CD4-positive, alpha-beta T cell treated with Interleukin-1 beta for 1 hour (primary cell): Measurements from ENCODE around the gene YEATS2.
"Not testable (repeated sequence)": the region's sequence is repeated elsewhere in the genome, so short reads cannot be mapped to it uniquely, and the experiment has no call there.

Experiments
- DNase-seq, 2 donors: peaks; one replicate each; pipeline ENCODE4 v3.0.0-alpha.2; 2020 to 2022

YEATS2 gene

DNA sequence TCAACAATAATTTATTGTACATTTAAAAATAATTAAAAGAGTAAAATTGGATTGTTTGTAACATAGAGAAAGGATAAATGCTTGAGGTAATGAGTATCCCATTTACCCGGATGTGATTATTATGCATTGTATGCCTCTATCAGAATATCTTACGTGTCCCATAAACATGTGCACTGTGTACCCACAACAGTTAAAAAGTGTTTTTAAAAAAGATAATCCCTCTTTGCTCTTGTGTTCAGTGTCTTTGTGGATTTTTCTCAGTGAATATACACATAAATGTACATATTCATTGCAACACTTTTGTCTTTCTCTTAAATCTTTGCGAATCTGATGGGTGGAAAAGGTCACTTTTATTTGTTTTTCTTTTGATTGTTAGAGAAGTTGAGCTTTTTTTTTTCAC, 20.4 kb downstream of the YEATS2 start:
- no peak for DNase-seq

DNA sequence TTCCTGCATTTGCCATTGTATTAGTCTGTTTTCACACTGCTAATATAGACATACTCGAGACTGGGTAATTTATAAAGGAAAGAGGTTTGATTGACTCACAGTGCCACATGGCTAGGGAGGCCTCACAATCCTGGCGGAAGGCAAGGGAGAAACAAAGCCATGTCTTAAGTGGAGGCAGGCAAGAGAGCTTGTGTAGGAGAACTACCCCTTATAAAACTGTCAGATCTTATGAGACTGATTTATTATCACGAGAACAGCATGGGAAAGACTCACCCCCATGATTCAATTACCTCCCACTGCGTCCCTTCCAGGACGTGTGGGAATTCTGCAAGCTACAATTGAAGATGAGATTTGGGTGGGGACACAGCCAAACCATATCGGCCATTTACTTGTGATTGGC, 27.8 kb downstream of the YEATS2 start:
- no peak for DNase-seq

DNA sequence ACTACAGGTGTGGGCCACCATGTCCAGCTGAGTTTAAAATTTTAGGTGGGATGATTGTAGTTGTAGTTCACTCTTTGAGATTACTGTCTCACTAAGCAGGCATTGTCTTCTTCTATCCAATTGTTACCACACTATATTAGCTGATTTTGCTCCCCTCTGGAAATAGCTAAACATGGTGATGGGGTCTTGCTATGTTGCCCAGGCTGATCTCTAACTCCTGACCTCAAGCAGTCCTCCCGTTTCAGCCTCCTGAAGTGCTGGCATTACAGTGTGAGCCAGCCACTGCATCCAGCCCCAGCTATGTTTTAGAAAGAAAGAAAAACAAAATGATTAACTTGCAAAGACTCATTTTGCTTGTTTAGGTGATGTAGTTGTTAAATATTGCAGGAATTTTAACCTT, 30.6 kb downstream of the YEATS2 start:
- no peak for DNase-seq

DNA sequence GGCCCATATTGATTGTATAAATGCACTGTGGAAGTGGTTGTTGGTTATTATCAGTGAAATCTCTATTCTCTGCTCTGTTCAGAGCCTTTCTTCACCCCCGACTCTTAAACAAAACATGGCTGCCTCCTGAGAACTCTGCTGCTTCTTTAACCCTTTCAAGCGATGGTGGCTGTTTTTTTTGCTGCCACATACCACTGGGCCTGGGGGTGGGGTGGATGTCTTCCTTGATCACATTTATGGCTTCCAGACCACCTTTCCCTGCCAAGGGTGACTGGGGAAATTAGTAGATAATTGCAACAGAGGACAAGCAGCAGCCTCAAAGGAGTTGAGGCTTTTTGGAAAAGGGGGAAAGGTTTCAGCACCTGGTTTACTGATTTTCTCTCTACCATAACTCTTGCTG, 32.8 kb downstream of the YEATS2 start:
- DNase-seq, result no peak

DNA sequence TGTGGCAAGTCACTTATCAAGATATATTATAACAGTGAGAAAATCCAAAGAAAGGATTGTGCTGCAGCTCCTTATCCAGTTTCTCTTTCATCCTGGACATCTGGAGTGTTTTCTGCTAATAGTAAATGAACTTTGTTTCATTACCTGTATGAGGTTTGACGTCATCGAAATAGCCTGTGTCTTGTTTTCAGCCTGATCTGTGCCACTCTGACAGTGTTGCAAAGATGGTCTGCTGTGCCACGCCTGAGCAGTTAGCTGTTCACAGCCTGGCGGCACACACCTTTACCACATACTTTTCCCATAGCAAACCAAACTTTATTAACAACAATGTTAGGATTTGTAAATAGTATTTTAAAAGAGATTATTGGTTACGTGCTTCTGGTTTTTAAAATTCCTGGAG, 34.0 kb downstream of the YEATS2 start:
- DNase-seq, result no peak

DNA sequence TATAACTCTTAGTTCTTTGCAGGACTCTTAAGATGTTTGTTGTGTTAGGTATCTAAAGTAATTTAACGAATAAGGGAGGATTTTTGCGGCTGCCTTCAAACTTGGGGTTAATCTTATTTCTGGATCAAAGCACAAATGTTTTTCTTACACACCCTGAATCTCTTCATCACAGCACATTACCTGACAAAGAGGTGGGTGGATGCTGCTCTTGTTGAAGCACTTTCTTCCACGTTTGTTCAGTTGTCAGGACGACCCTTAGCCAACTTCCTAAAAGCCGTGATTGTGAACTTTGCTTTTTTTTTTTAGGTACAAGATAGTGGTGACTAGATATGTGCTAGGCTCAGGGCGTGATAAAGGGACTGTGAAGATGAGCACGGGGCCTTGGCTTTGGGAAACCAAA, 36.0 kb downstream of the YEATS2 start:
- DNase-seq, result no peak

DNA sequence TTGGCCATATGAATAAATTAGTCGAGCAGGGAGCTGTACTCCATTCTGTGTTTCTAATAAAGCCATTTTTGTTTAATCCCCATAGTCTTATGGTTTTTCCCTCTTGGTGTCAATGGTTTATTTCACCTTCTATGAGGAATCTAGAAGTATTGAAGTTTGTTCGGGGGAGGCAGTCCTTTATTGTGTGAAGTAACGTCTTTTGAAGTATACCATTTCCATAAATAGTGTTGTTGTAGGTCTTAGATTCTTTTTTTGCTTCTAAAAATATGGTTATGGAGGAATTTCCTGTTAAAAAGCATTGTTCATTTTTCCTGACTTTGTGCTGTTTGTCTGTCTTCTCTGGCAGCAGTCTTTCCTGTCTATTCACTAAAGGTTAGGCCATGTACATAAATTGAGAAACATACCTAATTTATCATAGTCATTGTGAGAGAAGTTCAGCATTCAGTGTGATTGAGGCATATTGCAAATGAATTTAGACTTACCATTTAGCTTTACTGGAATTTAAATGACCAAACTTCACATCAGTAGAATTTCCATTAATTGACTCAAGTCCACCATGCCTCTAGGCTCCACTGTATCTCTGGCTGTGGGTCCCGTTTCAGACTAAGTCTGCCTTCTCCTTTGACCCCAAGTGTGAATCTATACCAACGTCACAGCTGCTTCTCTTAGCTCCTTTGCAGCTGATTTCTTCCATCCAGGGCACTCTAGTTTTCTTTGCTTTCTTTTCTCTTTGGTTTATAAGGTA, 37.3 kb downstream of the YEATS2 start:
- no peak for DNase-seq

DNA sequence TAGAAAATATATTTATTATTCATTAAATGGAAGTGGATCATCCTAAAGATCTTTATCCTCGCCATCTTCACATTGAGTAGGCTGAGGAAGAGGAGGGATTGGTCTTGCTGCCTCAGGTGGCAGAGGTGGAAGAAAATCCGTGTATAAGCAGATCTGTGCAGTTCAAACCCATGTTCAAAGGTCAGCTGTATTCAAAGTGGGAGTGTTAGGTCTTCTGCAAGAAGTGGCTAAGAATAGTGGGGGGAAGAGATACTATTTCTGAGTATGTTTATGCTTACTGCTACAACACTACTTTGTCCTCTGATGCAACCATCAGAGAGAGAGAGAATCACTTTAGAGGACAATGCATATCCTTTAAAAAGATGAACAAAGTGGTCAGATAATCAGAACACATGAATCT, 39.5 kb downstream of the YEATS2 start:
- DNase-seq, result no peak

DNA sequence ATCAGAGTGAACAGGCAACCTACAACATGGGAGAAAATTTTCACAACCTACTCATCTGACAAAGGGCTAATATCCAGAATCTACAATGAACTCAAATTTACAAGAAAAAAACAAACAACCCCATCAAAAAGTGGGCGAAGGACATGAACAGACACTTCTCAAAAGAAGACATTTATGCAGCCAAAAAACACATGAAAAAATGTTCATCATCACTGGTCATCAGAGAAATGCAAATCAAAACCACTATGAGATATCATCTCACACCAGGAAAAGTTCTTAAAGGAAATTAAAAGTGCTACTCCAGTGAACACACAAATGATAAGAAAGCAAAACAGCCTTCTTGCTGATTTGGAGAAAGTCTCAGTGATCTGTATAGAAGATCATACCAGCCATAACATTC, 42.6 kb downstream of the YEATS2 start:
- not testable (repeated sequence) for DNase-seq

DNA sequence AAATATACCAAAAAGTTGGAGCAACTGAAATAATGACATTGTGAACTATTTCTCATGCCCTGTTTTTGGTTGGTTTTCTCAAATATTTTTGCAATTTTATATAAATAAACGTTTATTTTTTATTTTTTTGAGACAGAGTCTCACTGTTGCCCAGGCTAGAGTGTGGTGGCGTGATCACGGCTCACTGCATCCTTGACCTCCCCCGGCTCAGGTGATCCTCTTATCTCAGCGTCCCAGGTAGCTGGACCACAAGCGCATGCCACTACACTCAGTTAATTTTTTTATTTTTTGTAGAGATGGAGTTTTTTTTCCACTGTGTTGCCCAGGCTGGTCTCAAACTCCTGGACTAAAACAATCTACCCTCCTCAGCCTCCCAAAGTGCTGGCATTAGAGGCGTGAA, 45.6 kb downstream of the YEATS2 start:
- DNase-seq, result no peak

DNA sequence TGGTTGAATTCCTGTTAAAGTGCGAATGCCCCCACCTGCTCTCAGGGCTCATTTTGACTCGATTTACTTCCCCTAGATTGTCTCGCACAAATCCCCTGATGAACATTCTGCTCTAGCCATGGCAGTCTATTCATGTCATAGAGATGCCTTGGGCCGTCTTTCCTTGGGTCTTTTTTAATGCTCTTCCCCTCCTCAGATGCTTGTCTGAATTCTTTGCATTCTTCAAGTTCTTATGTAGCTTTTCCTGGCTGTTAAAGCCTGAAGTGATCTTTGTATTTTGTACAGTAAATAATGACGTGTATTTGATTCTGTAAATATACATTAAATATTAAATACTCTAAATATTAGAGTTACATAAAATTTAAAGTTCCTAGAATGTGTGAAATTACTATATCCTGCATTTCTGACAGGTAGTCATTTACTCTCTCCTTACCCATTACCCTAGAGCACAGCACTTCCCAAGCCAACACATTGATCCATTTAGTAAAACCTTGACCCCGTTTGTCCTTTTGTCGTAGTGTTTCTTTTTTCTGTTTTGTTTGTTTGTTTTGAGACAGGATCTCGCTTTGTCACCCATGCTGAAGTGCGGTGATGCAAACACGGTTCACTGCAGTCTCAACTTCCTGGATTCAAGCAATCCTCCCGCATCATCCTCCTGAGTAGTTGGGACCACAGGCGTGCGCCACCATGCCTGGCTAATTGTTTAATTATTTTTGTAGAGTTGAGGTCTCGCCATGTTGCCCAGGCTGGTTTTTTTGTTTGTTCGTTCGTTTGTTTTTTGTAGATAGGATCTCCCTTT, 47.9 kb downstream of the YEATS2 start:
- DNase-seq, result no peak

DNA sequence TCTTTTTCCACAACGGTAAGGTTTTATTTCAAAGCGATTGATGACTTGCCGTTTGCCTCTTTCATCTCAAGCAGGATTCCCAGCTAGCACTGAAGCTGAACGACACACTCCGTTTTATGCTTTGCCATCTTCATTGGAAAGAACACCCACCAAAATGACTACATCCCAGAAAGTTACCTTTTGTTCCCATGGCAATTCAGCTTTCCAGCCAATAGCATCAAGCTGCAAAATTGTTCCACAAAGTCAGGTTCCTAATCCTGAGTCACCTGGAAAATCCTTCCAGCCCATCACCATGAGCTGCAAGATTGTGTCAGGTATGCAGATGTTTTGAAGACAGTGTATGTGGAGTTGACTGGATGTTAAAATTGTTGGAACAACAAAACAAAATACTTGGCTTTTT, 56.5 kb downstream of the YEATS2 start:
- DNase-seq, result no peak

DNA sequence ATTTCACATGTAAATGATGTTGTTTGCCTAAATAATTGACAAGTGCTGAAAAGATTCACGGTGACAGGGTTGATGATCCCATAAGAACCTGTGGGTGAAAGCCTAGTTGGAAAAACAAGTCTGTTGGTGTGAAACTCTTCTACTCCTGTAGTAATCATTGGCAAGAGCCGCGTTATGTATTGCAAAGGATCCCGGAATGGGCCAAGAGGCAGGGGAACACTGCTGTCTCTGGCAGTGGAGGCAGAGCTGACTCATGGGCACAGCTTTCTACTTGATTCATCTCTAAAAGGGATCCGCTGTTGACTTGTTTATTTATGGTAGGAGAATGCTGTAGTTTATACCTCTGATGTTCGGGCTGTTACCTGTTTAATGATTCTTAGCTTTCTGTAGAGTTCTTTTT, 64.7 kb downstream of the YEATS2 start:
- DNase-seq, result no peak

DNA sequence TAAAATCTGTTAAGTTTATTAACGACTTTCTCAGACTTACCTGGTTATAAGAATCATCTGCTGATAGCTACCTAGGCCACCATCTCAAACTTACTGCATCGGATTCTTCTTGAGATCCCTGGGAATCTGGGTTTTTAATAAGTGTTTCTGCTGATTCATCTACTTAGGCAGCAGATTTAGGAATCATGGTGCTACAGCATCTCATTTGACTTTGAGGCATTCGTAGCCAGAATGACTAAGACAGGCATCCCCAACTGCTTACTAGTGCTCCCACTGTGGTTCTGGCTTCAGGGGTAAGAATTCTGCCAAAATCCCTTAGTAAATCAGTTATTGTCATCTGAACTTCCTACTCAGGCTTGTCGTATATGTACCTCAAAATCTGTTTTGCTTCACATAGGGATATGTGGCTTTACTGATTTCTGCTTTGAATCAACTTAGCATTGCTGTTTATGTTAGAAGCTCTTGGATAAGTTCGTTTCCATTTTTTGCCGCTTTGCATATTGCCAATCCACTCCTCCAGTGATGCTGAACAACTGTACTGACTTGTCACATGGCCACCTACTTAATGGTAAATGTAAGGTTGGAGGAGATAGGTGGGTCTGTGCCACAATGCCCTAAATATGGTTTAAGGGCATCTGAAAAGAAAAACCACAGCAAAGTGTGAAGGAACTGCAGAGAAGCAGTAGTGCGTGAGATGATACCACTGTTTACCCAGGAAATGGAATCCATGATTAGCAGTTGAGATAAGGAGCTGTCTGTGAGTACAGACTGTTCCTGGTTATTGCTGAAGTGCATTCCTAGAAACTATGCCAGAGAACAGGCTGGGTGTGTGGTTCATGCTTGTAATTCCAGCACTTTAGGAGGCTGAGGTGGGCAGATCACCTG, 67.5 kb downstream of the YEATS2 start:
- no peak for DNase-seq

DNA sequence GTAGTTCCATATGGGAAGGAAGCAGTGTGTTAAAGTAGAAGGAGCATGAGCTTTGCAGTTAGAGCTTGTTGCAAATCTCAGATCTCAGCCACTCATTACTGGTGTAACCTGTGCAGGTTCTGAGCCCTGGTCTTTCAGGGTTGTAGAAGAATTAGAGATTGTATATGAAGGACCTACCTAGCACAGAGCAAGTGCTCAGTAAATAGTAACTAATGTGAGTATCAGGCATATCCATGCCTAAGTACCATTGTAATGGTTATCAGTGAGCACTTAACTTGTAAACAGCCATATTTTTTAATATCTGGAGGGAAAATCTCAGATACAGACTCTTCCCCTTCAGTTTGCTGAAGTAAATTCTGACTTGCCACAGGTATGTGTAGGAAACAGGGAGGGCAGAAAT, 68.5 kb downstream of the YEATS2 start:
- no peak for DNase-seq

DNA sequence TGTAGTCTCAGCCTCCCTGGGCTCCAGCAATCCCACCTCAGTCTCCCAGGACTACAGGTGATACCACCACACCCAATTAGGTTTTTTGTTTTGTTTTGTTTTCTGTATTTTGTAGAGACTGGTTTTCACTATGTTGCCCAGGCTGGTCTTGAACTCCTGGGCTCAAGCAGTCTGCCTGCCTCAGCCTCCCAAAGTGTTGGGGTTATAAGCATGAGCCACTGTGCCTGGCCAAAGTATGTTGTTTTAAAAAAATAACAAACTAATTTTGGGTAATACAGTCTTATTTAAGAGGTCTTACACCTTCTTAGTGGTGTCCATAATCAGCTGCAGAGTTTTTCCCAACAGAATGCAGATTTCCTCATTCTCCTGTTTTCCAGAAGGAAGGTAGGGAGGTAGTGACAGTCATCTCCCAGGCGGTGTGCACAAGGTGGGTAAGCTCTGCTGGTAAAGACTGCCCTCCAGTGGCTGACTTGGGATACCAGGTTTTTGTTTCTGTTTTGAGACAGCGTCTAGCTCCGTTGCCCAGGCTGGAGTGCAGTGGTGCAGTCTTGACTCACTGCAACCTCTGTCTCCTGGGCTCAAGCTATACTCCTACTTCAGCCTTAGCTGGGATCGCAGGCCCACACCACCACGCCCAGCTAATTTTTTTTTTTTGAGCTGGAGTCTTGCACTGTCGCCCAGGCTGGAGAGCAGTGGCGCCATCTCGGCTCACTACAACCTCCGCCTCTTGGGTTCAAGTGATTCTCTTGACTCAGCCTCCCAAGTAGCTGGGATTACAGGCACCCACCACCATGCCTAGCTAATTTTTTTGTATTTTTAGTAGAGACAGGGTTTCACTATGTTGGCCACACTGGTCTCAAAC, 69.4 kb downstream of the YEATS2 start:
- DNase-seq, result peak; percentile 67 to 76

DNA sequence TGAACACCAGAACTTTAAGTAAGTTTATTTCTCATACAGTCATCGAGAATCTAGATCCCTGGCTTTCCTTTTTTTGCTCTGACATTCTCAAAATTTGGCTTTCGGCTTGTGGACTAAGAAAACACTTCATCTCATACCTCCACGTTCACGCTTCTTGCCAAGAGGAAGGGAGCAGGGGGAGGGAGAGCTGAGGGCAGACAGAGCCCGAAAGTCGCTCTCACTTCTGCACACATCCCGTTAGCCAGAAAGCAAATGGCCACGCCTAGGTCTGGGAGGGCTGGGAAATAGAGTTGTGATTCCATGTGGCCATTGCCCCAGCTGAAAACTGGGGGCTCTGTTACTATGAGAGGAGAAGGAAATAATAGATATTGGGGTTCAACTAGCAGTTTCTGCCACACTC, 70.5 kb downstream of the YEATS2 start:
- no peak for DNase-seq

DNA sequence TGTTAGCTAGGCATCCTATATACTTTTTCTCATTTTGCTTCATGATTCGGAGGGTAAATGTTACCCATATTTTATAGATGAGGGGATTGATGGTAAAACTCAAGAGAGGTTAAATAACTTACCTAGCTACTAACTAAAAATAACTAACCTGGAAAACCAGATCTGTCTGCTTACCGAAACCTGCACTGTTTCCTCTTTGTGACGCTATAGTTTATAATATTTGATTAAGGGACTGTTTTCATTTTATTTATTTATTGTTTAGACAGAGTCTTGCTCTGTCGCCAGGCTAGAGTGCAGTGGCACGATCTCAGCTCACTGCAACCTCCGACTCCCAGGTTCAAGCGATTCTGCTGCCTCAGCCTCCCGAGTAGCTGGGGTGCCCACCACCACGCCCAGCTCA, 71.9 kb downstream of the YEATS2 start:
- DNase-seq, result no peak

DNA sequence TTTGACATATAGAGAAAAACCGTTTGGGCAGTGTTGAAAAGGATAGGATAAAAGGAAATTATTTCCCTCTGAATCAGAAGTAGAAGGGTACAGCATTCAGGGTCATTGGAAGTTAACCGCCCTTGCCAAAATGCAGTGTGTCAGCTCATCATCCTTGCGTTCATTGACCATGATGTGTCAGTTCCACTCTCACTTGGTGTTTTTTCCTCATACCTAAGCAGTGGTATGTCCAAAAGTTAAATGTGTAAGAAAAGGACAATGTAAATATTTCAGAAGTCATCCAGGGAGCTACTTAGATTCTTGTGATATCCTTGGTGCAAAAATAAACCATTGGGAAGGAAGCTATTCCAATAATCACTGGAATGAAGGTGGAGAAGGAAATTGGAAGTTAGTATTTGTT, 77.0 kb downstream of the YEATS2 start:
- no peak for DNase-seq

DNA sequence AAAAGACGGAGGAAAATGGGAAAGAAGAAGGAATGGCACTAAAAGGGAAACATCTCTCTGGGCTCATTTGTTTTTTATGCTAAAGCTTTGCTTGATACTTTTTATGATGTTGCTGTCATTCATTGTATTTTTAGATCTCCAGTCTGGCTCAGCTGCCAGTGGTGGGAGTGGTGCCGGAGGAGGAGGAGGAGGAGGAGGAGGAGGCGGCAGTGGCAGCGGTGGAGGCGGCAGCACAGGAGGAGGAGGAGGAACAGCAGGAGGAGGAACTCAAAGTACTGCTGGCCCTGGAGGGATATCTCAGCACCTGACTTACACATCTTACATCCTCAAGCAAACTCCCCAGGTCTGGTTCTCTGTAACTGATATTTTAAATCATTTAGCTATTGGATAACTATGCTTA, 78.2 kb downstream of the YEATS2 start:
- DNase-seq, result no peak

DNA sequence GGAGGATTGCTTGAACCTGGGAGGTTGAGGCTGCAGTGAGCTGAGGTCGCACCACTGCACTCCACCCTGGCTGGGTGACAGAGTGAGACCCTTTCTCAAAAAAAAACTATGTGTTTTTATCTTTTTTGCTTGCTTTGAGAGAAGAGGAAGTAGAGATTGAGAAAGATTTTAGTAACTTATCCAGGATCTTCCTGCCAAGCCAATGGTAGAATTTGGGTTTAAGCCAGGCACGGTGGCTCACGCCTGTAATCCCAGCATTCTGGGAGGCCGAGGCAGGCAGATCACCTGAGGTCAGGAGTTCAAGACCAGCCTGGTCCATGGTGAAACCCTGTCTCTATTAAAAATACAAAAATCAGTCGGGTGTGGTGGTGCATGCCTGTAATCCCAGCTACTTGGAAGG, 78.9 kb downstream of the YEATS2 start:
- DNase-seq, result not testable (repeated sequence)

DNA sequence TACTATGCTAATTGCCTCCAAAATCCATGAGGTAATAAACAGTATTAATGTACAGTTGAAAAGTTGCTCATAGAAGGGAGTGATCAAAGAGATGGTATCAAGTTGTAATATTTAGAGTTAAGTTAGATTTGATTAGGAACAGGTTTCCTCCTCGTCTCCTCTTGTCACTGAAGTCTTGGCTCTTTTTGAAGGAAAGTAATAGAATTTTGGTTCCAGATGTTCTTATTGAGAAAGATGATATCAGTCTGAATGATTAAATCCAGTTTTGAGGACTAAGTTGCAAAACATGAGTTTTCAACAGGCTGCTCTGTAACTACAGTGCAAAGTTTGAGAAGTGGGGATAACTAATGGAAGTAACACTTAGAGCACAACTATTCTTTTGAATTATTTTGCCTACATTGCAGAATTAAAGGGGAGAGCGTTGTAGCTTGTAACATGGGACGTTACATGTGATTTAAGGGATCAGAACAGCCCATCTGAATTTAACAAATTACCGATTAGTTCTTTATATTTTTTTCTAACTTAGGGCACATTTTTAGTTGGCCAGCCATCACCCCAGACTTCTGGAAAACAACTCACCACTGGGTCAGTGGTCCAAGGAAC, 79.5 kb downstream of the YEATS2 start:
- DNase-seq, result no peak
